ENCODE results near the gene WFDC8. TPM values are rescaled to one million over a fixed set of nuclear protein-coding genes. Genes with fewer than 3 reads are reported as not detected.

The WFDC8 gene
- polyA plus RNA-seq, 1 experiment: not detected

DNA sequence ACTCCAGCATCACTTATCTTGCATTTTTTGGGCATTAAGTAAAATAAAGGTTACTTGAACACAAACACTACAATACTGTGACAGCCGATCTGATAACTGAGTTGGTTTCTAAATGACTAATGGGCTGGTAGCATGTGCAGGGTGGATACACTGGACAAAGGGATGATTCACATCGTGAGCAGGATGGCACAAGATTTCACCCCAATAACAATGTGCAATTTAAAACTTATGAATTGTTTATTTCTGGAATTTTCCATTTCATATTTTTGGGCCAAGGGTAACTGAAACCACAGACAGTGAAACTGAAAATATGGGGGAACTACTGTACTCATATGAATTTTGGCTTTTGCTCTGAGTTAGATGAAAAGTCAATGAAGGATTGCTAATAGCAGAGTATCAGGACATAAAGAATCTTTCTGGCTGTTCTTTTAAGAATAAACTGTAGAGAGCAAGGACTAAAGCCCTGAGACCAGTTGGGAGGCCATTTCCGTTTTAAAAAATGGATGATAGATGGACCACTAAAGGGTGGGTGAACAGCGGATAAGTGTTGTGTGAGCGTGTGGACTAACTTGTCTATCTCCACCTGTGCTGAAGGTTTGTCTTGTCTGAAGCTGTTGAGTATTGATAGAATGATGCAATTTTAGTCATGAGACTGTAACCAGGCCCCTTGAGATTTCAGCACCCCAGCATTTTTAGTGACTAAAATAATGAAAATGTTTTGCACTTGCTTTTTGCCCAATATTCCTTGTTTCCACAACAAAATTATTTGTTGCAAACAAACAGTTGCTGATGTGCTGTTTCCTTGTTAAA, 71.9 kb downstream of the WFDC8 start:
- H3K4me3 ChIP-seq (ENCODE audit: low read depth, low read length): no peak overlapping the region
- TF ChIP-seq, protein P1, sequence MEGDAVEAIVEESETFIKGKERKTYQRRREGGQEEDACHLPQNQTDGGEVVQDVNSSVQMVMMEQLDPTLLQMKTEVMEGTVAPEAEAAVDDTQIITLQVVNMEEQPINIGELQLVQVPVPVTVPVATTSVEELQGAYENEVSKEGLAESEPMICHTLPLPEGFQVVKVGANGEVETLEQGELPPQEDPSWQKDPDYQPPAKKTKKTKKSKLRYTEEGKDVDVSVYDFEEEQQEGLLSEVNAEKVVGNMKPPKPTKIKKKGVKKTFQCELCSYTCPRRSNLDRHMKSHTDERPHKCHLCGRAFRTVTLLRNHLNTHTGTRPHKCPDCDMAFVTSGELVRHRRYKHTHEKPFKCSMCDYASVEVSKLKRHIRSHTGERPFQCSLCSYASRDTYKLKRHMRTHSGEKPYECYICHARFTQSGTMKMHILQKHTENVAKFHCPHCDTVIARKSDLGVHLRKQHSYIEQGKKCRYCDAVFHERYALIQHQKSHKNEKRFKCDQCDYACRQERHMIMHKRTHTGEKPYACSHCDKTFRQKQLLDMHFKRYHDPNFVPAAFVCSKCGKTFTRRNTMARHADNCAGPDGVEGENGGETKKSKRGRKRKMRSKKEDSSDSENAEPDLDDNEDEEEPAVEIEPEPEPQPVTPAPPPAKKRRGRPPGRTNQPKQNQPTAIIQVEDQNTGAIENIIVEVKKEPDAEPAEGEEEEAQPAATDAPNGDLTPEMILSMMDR (IDR thresholded peaks at IDR 0.05; ENCODE audit: insufficient read depth, low read depth, low read length): no peak
- DNase-seq (ENCODE audit: low read depth): no peak
- no peaks in the 10 kb centered on the region for H3K36me3 ChIP-seq (ENCODE audit: control insufficient read depth, insufficient read depth, low read length)
- CTCF ChIA-PET: no interaction called here
- POLR2A ChIA-PET: no interaction called here
- H3K27me3 ChIP-seq (ENCODE audit: control insufficient read depth, insufficient read depth, low read length): no peaks in the 10 kb centered on the region; the same call in 1 of the 2 replicates

DNA sequence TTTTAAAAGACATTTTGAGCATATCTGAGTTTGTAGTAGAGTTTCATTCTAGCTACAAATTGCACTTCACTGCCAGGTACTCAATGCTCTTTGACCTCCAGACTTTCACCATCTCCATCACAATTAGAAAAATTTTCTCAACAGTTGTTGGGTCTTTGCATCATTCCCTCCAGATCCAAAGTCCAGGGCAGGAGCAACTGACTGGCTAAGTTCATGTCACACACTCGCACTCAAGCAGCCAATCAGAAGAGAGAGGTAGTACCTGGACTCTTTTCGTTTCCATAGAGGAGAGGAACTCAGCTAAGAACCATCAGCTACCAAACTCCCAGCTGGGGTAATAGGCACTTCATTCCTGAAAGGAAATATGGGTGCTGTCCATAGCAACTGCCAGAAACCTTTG, 72.7 kb downstream of the WFDC8 start:
- CTCF ChIA-PET: interaction anchor here (1.1 kb wide), 1 partner anchor 39 kb away, joined by 3 read pairs; no protein-coding TSS in a partner anchor
- Histone ChIP-seq H3K36me3 (ENCODE audit: control insufficient read depth, insufficient read depth, low read length) (no peaks in the 10 kb centered on the region), H3K4me3 (ENCODE audit: low read depth, low read length) (no peak overlapping the region), H3K27me3 (ENCODE audit: control insufficient read depth, insufficient read depth, low read length) (no peaks in the 10 kb centered on the region; the same call in 1 of the 2 replicates)
- TF ChIP-seq, protein P1 (IDR thresholded peaks at IDR 0.05; ENCODE audit: insufficient read depth, low read depth, low read length): no peak
- POLR2A ChIA-PET: no interaction called here
- DNase-seq (ENCODE audit: low read depth): no peak

DNA sequence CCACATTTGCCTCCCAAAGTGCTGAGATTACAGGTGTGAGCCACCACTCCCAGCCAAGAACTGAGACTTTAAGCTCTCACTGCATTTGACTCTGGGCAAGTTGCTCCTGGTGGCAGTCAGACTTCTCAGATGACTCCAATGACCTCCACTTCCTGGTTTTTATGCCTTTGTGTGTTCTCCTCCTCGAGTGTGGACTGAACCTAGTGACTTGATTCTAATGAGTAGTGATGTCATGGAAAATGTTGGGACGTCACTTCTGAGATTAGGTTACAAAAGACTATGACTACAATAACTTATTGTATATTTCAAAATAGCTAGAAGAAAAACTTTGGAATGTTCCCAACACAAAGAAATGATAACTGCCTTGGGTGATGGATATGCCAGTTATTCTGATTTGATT, 75.7 kb downstream of the WFDC8 start:
- TF ChIP-seq, protein P1 (IDR thresholded peaks at IDR 0.05; ENCODE audit: insufficient read depth, low read depth, low read length): no peak
- DNase-seq (ENCODE audit: low read depth): no peak
- CTCF ChIA-PET: no interaction called here
- Histone ChIP-seq H3K27me3 (ENCODE audit: control insufficient read depth, insufficient read depth, low read length) (no peaks in the 10 kb centered on the region; the same call in 1 of the 2 replicates), H3K4me3 (ENCODE audit: low read depth, low read length) (no peak overlapping the region), H3K36me3 (ENCODE audit: control insufficient read depth, insufficient read depth, low read length) (no peaks in the 10 kb centered on the region)
- POLR2A ChIA-PET: no interaction called here

DNA sequence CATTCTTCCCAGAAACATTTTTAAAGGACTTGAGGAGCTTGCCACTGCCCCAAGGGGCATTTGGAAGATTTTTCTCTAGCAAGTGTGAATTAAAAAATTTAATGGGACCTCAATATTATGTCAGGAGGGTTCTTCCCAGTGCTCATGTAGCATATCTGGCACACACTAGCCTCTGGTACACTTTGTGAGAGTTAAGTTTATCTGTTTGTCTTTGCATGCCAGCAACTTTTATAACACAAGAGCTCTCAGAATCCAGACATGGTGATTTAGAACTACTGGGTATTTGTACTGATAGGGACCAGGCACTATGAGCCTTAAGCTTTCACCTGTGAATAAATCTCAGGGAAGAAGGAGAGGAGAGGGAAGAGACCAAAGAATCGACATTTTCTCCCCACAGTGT, 76.5 kb downstream of the WFDC8 start:
- no peaks in the 10 kb centered on the region for H3K36me3 ChIP-seq (ENCODE audit: control insufficient read depth, insufficient read depth, low read length)
- TF ChIP-seq, protein P1 (IDR thresholded peaks at IDR 0.05; ENCODE audit: insufficient read depth, low read depth, low read length): no peak
- H3K27me3 ChIP-seq (ENCODE audit: control insufficient read depth, insufficient read depth, low read length): no peaks in the 10 kb centered on the region; the same call in 1 of the 2 replicates
- no peak overlapping the region for H3K4me3 ChIP-seq (ENCODE audit: low read depth, low read length)
- ChIA-PET CTCF (interaction anchor here (0.6 kb wide), 1 partner anchor 515 kb away, joined by 4 read pairs; no protein-coding TSS in a partner anchor), POLR2A (no interaction called here)
- no peak for DNase-seq (ENCODE audit: low read depth)

Small RNAs within 50 kb of the gene (small RNA-seq; reads per million reads assigned to genes)
- gene AL031663.1 (ENCODE audit: insufficient read length, low read depth, low replicate concordance) (not detected), gene HSPD1P21 (ENCODE audit: insufficient read length, low read depth, low replicate concordance) (not detected), gene RNA5SP485 (ENCODE audit: insufficient read length, low read depth, low replicate concordance) (not detected)

Other genes starting within 250 kb of the WFDC8 start
- 147 and 153 TPM in 2 replicates for gene SDC4, start 230.9 kb downstream of the WFDC8 start, polyA plus RNA-seq (2011; rRNA removed)
- 38.8 and 71.4 TPM in 2 replicates for gene SYS1, start 216.1 kb downstream of the WFDC8 start, polyA plus RNA-seq (2011; rRNA removed)
- gene TP53TG5, start 201.0 kb downstream of the WFDC8 start, polyA plus RNA-seq (2011; rRNA removed): not detected in 2 replicates
- gene DBNDD2, start 171.0 kb downstream of the WFDC8 start, polyA plus RNA-seq (2011; rRNA removed): 69.4 and 77.0 TPM in 2 replicates
- 135 and 236 TPM in 2 replicates for gene PIGT, start 163.1 kb downstream of the WFDC8 start, polyA plus RNA-seq (2011; rRNA removed)
- not detected in 2 replicates for gene WFDC2, start 109.5 kb downstream of the WFDC8 start, polyA plus RNA-seq (2011; rRNA removed)
- gene SPINT3, start 63.7 kb downstream of the WFDC8 start, polyA plus RNA-seq (2011; rRNA removed): not detected in 2 replicates
- not detected in 2 replicates for gene WFDC6, start 39.8 kb downstream of the WFDC8 start, polyA plus RNA-seq (2011; rRNA removed)
- not detected in 2 replicates for gene EPPIN, start 31.9 kb downstream of the WFDC8 start, polyA plus RNA-seq (2011; rRNA removed)
- gene WFDC10A, start 50.5 kb upstream of the WFDC8 start, polyA plus RNA-seq (2011; rRNA removed): not detected in 2 replicates
- not detected in 2 replicates for gene WFDC9, start 52.0 kb upstream of the WFDC8 start, polyA plus RNA-seq (2011; rRNA removed)
- not detected in 2 replicates for gene WFDC11, start 91.0 kb upstream of the WFDC8 start, polyA plus RNA-seq (2011; rRNA removed)
- not detected in 2 replicates for gene WFDC13, start 122.8 kb upstream of the WFDC8 start, polyA plus RNA-seq (2011; rRNA removed)
- not detected in 2 replicates for gene WFDC10B, start 125.7 kb upstream of the WFDC8 start, polyA plus RNA-seq (2011; rRNA removed)
- gene SPINT4, start 143.1 kb upstream of the WFDC8 start, polyA plus RNA-seq (2011; rRNA removed): not detected in 2 replicates
- gene WFDC3, start 212.6 kb upstream of the WFDC8 start, polyA plus RNA-seq (2011; rRNA removed): 0.71 and 0.78 TPM in 2 replicates
- gene DNTTIP1, start 212.7 kb upstream of the WFDC8 start, polyA plus RNA-seq (2011; rRNA removed): 35.6 and 44.8 TPM in 2 replicates
- 70.6 and 90.8 TPM in 2 replicates for gene UBE2C, start 233.4 kb upstream of the WFDC8 start, polyA plus RNA-seq (2011; rRNA removed)
- 0.60 and 0.81 TPM in 2 replicates for gene TNNC2, start 248.0 kb upstream of the WFDC8 start, polyA plus RNA-seq (2011; rRNA removed)